NCI-H1694 treated with DMSO at 0.1 percent for 48 hours (cell line): ENCODE measurements around the gene PHF21A.
"Not testable (repeated sequence)": the region's sequence is repeated elsewhere in the genome, so short reads cannot be mapped to it uniquely, and the experiment has no call there.

Source experiments
- DNase-seq: peaks from one replicate; lab custom pipeline; 2025; lab: John Stamatoyannopoulos, UW

PHF21A gene

DNA sequence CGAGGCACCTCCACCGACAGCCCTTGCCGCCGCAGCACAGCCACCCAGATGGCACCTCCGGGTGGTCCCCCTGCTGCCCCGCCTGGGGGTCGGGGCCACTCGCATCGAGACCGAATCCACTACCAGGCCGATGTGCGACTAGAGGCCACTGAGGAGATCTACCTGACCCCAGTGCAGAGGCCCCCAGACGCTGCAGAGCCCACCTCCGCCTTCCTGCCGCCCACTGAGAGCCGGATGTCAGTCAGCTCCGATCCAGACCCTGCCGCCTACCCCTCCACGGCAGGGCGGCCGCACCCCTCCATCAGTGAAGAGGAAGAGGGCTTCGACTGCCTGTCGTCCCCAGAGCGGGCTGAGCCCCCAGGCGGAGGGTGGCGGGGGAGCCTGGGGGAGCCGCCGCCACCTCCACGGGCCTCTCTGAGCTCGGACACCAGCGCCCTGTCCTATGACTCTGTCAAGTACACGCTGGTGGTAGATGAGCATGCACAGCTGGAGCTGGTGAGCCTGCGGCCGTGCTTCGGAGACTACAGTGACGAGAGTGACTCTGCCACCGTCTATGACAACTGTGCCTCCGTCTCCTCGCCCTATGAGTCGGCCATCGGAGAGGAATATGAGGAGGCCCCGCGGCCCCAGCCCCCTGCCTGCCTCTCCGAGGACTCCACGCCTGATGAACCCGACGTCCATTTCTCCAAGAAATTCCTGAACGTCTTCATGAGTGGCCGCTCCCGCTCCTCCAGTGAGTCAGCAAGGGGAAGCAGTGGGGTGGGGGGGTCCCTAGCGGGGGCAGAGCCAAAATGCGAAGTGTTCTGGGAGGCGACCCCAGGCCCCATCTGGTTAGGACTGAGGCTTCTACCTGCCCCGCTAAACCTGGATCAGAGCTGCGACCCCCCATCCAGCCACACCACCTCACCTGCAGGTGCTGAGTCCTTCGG, 218.5 kb downstream of the PHF21A start:
- no peak for DNase-seq

DNA sequence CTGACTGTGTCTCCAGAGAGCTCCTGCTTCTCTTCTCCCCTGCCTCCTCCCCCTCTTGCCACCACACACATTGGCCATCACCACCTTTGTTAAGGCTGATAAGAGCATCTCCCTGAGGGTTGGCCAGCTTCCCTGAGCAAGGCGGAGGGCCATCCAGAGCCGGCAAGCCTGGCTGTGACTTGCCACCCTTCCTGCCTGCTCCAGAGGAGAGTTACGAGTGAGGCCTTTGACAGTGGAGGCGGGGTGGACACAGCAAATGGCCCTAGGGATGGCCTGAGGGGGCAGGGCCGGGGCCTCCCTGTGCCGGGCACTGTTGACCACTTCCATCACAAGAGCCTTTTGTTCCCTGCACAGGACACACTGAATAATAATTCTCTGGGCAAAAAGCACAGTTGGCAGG, 219.6 kb downstream of the PHF21A start:
- no peak for DNase-seq

DNA sequence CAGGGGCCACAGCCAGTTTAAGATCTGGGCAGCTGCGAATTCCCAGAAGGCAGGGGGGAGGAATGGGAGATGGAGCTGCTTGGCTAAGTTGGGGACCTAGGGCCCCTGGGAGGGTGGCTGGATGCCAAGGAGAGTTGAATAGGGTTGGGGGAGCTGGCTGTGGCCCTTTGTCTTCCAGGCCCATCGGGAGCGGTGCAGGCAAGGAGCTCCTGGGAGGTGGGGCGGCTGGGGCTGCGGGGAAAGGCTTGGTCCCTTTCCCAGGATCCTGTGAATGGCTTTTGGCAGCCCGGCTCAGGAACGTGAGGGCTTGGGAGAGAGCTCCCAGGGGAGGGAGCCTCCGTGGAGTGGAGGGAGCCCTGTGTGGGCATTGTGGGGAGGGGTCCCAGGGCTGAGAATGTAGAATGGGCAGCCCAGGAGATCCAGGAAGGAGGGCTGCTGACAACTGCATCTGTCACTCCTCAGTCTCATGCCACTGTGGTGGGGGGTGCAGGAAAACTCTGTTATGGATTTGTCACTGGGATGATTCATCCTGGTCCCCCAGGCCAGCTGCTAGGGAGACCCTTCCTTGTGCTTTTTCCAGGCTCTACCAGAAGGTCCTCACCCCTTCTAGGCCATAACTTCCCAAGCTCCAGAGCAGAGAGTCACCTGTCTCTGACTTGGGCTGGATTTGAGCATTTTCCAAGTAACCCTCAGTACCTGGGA, 220.2 kb downstream of the PHF21A start:
- no peak for DNase-seq

DNA sequence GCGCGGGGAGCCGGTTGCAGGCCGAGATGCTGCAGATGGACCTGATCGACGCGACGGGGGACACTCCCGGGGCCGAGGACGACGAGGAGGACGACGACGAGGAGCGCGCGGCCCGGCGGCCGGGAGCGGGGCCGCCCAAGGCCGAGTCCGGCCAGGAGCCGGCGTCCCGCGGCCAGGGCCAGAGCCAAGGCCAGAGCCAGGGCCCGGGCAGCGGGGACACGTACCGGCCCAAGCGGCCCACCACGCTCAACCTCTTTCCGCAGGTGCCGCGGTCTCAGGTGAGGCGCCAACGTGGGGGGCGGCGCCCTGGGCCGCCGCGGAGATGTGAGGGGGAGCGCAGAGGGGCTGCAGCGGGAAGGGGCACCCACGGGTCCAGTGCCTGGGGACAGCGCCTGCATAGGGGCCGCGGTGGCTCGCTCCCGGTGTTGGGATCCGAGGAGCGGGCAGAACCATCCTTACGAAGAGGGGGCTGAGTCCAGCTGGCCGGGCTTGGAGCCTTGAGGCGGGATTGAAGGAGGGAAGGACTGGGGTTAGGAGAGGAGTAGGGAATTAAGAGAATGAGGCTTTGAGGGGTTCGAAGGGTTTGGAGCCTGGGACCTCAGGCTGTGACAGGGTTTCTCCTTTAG, 221.0 kb downstream of the PHF21A start:
- DNase-seq, result not testable (repeated sequence)

DNA sequence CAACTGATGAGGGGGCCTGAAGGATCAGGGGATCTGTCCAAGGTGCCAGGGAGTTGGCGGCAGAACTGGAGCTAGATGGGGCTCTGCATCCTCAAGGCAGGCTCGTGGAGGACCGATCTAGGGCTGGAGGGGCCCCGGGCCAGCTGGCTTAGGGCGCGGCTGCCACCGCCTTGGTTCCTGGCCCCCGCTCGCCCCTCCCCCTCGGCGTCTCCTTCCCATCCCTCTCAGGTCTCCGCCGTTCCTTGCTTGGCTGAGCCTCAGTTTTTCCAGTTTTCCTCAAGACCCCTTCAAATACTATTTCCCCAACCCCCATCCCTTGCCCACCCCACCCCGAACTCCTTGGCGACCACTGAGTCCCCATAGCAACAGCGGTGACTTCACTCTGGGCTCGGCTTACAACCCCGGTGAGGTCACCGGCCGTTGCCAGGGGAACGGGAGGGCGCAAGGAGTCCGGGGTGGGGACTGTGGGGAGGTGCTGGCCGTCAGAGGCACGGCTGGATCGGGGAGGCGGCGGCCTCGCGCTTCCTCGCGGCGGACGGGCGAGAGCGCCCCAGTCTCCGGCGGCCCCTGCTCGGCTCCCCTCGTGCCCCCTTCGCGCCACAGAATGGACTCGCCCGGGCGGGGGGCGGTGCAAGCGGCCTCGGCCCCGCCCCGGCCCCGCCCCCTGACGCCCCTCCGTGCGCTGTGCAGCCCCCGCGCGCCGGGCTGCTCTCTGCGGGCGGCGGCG, 221.6 kb downstream of the PHF21A start:
- no peak for DNase-seq

DNA sequence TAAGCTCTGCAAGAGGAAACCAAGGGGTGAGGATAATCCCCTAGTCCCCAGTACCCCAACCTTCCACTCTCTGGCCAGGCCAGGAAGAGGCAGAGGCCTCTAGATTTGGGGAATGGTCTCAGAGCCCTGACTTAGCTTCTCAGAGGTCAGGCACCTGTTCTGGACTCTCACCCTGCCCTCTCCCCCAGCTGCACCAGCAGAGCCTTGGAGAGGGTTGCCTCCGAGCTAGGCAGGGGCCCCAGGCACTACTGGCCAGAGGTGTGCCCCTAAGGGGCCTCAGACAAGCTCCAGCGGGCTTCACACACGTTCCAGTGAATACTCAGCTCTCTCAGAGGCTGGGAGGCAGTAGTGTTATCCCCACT, 222.2 kb downstream of the PHF21A start:
- no peak for DNase-seq

DNA sequence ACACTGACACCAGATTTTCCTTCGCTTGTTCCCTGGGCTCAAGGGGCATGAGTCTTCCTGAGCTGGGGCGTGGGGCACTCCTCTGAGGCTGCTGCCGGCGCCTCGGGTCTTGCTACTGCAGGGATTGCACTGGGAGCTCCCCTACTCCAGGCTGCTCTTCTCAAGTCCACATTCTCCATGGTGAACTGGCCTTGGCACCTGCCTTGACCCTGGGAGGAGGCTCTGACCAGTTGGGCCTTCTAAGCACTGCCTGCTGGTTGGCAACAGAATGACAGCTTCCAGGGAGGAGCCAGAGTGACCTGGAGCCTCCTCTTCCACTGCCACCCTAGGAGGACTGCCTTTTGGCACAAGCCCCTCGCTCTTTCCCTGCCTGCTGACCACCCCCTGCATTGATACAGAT, 223.7 kb downstream of the PHF21A start:
- DNase-seq, result no peak

DNA sequence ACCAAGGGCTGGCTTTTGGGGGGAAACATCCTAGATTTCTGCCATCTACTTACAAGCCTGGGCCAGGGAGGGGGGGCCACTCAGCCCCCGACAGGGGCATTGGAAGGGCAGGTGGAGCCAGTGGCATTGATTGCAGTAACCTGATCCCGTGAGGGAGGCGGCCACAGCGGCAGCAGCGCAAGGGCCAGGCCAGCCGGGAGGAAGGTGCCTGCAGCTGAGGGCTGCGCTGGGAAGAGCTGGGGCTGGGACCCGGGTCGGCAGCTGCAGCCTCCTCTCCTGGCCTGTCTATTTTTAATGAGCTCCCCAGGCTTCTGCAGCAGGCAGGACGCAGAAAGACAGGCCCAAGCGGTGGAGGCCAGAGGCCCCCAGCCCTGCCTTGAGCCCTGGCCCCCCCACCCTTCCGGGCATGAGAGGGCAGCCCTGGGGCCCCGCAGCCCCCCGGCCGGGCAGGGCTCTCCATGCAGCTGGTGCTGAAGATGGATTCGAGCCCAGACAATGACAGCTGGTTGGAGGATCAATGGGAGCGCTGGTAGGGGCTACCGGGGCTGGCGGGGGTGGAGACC, 224.8 kb downstream of the PHF21A start:
- DNase-seq, result peak; percentile 21

DNA sequence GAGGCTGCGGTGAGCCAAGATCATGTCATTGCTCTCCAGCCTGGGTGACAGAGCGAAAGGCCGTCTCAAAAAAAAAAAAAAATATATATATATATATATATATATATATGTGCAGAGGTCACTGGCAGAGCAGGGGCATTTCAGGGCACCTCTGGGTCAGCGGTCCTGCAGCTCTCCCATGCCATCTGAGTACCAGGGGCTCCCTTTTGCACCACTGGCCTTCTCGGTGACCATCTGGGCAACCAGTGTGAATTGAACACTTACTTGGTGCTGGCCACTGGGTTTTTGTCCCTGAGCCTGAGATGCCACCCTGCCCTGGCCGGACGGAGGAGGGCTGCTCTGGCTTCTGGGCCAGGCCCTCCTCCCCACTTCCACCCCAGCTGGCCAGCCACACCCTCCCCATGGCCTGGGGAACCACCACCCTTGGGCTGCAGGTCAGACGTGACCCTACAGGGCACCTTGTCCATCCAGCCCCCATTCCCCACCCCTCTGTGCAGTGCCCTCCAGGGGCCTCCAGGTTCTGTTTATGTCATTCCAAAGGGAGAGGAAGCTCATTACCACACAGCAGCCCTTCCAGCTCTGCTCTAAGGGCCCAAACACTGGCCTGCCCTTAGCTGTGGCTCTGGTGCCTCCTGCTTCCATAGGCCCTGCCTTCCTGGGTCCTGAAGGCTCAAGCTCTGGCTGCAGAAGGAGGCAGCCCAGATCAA, 225.5 kb downstream of the PHF21A start:
- DNase-seq, result no peak

DNA sequence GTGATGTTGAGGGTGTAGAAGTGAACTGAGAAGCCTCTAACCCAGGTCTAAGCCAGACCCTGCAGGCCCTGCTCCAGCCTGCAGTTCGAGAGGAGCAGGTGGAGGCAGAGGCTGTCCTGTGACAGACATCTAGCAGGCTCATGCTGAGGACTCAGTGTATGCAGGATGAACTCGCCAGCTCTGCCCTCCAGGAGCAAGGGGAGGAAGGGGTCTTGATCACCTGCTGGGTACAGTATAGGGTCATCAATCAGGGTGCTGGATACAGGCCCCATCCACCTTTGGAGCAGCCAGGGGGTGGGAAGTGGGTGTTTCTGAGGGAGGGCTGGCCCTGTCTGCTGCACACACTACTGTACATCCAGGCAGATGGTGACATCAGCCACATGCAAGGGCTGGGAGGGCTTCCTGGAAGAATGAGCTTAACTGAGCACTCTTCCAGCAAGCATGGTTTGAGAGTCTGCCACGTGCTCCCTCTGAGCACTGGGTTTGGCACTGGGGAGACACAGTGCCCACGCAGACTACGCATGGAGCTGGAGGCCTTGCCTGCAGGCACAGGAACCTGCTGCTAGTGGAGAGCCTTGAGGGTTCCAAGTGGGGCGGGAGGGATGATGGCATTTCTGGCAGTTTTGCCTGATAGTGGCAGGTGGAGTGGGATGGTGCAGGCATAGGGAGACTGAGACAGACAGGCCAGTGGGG, 226.6 kb downstream of the PHF21A start:
- no peak for DNase-seq

DNA sequence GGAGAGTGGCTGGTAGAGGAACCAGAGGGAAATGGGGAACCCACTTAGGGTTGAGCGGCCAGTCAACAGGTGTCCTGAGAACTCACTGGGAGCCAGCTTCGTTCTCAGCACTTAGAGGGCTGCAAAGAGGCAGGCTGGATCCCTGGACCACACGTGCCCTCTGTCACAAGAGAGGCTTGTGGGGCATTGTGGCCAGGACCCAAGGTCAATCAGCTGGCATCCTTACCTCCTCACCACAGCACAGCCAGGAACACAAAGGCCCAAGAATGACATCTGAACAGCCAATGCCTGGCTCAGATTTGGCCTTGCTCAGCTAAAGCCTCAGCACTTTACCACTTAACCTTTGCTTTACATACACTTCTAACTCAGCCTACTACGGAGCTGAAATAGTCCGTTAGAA, 228.4 kb downstream of the PHF21A start:
- no peak for DNase-seq

DNA sequence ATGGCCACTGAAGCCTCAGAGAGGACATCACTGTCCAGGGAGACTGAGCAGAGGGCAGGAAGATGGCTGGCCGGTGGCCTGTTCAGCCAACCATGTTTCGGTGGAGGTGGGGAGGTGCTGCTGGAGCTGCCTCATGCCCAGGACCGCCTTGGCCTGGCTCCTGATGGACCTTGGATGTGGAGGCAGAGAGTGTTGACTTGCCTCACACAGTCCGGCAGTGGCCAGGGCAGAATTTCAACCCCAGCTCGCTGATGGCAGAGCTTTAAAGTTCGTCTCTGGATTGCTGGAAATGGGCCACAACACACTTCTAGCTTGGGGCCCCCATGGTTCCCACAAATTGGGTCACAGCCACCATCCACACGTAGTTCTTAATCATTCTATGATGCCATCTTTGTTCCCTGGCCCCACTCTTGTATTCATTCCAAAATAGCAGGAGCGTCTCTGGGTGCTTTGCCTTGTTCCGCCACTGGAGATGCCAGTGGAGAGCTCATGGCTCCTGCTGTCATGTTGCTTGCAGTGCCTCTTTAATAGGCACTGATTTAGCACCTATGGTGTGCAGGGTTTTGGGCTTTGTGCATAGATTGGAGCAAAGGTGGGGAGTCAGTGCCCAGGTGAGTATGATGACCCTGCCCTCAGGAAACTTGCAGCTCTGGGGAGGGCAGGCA, 230.2 kb downstream of the PHF21A start:
- no peak for DNase-seq

DNA sequence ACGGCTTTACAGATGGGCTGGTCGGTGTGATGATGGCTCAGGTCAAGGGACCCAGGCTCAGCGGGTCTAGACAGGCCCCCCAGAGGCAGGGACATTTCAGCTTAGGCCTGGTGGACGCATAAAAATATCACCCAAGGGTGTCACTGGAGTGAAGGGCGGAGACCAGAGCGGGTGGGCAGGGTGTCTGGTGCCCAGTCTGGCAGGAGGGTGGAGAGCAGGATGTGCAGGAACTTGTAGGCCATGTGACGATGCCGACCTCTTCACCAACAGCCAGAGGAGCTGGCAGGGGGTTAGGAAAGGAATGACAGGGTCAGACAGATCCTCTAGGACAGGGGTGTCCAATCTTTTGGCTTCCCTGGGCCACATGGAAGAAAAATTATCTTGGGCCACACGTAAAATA, 231.3 kb downstream of the PHF21A start:
- no peak for DNase-seq

DNA sequence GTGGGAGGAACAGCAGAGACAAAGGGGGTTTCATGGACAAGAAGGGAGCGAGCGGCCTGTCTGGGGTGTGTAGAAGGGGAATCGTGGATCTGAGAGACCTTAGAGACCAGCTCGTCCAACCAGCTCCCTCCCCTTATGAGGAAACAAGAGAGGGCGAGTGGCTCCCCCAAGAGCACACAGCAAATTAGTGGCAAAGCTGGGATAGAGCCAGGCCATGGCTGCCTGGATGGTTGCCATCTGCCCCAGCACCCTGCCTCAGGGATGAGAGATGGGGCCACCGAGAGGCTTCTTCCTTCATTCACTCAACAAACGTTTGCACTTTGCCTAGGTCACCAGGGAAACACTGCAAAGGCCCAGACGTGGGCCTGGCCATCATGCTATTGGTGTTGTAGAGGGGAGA, 231.7 kb downstream of the PHF21A start:
- DNase-seq, result no peak

DNA sequence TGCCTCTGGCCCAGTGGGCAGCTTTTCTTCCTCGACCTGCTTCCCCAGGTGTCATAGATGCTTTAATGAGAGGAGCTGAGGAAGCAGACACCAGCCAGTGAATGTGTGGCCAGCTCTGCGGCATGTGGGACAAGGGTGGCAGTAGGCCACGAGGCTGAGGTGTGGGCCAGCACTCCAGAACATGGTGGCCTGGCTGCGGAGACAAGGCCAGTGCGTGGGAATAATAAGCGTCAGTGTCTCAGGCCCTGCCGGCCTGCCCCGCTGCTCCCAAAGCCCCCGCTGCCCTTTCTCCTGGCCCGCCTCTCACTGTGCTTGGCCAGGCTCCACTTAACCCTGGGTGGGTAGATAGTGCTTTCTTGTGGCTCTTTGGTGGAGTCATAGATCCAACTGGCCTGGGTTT, 233.7 kb downstream of the PHF21A start:
- no peak for DNase-seq

DNA sequence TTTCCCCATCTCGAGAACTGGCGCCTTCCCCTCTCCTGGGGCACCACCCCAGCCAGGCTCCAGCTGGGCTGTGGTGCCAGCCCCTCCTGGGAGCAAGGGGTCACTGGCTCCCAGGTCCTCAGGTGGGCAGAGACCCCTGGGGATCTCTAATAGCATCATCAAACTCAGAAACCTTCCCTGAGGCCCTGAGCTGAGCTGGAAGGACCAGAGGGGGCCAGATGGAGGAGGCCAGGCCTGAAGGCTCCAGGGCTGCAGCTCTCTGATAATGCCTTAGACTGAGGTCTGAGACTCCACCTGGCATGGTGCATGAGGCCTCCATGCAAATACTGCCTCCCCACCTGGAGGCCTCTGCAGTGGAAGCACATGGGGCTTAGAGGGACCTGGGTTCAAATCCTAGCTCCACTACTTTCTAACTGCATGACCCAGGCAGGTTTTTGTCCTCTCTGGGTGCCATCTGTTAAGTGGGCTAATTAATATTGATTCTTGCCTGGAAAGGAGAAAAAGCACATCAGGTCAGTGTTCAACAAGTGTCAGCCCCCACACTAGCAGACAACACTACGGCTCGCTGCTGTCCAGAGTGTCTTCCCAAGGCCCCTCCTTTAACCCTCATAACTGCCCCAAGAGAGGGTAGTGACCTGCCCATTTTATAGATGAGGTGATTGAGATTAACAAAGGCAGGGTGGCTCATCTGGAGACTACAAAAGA, 234.3 kb downstream of the PHF21A start:
- no peak for DNase-seq

DNA sequence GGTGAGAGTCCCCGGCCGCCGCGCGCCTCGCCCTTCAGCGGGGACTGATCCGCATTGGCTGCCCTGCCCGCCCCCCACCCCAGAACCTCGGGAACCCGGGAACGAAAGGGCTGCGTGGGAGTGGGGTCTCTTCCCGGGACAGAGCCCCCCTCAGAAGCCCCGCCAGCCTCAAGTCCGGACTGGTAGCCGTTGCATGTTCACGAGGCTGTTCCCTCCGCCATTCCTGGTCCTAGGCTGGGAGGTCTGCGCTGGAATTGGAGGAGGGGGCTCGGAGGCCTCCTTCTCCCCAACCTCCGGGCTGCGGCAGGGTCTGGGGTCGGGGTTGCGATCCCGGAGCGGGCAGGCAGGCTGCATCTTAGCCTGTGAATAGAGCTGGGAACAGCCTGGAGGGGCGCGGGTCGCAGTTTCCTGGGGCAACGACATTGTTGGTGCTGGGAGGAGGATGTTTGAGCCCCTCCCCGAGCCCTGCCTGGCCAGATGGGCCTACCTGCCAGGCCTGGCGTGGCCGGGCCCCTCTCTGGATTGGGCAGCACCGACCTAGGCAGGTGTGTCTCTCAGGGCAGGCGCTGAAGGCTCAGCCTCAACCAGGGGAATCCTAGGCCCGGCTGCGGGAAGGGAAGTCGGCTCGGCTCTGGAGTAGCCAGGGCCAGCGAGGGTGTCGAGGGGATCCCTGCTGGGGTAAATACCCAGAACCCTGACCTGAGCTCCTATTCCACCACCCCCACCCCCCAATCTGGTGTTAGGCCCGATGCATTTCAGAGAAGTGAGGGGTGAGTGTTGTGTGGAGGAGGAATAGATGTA, 235.1 kb downstream of the PHF21A start:
- no peak for DNase-seq

DNA sequence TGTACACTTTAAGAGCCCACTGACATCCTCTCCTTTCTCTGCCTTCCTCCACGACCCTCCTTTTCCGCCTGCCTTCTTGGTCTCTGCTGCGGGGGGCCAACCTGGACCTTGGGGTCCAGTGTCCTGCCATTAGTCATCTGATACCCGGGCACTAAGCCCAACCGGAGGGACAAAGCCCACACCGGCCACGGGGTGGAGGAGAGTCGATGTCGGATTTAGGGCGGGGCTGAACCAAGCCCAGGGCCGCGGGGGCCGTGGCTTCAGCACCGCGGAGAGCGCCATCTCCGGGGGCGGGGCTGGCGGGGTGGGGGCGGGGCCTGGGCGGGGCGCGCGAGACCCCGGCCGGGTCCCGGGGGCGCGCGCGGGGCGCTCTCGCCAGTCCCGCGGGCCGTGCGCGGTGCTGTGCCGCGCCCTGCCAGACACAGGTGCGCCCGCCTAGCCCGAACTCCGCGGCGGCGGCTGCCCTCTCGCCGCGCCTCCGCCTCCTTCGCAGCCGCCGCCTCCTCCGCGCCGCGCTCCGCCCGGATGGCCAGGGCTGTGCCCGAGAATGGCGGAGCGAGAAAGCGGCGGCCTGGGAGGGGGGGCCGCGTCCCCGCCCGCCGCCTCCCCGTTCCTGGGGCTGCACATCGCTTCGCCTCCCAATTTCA, 235.9 kb downstream of the PHF21A start, which contains the start of gene MAPK8IP1:
Gene MAPK8IP1 (plus strand): TSS at position 378 of the 647 bp plus-strand sequence. CDS start 170 bp downstream, at position 548.
- DNase-seq, result no peak
